Endothelial cell of umbilical vein (primary cell): Measurements from ENCODE around the gene DNHD1. TPM values are rescaled to one million over a fixed set of nuclear protein-coding genes. Genes with fewer than 3 reads are reported as not detected.

Source experiments
- BruUV-seq: library from RNA; stranded (reverse); fragments of 400-500 nt; replicated peaks from 2 replicates; lab custom pipeline; 2021; lab: Mats Ljungman, UMichigan
- CTCF ChIA-PET: fragments of 300-600, 350-600 bp; sonication (Branson Sonifier 250); formaldehyde crosslinking; loops from one replicate; lab custom pipeline; 2021; ENCODE audit warnings: antibody characterized with exemption, inconsistent platforms; lab: Charles Lee
- POLR2A ChIA-PET: fragments of 300-600, 350-600 bp; sonication (Branson Sonifier 250); formaldehyde crosslinking; loops from one replicate; lab custom pipeline; 2021; ENCODE audit warnings: antibody characterized with exemption, inconsistent platforms; lab: Charles Lee
- DNase-seq: peaks from one replicate; pipeline ENCODE4 v3.0.0-alpha.2; 2011; ENCODE audit warnings: low read depth, low spot score
- FAIRE-seq: peaks from 2 replicates; lab custom pipeline; 2011; peaks lifted over from hg19 to GRCh38; lab: Jason Lieb, UNC
- H2AFZ ChIP-seq: 2 replicates; pipeline ENCODE4 v1.6.0; 2012; ENCODE audit warnings: low read depth, low read length, control low read depth, inconsistent platforms
- H3K27ac ChIP-seq: 2 replicates; pipeline ENCODE4 v1.5.1; 2011; ENCODE audit warnings: low read depth, mild to moderate bottlenecking, control low read depth, low read length, moderate library complexity; ENCODE audit not compliant: insufficient read depth
- H3K27me3 ChIP-seq, 2 experiments: 2 replicates each; pipeline versions ENCODE4 v1.6.0 to v1.6.1; 2011; ENCODE audit warnings: low read length in 2 of 2, mixed read lengths in 1 of 2; ENCODE audit not compliant: control insufficient read depth in 2 of 2, insufficient read depth in 2 of 2
- H3K36me3 ChIP-seq, 2 experiments: 2 replicates in 1 of 2; 3 replicates in 1 of 2; pipeline ENCODE4 v1.5.1; 2011; ENCODE audit warnings: low read length in 2 of 2, mild to moderate bottlenecking in 1 of 2, moderate library complexity in 1 of 2; ENCODE audit not compliant: control insufficient read depth in 2 of 2, insufficient read depth in 2 of 2; ENCODE audit errors: extremely low read depth in 1 of 2
- H3K4me1 ChIP-seq: 3 replicates; pipeline ENCODE4 v1.5.1; 2011; ENCODE audit warnings: mild to moderate bottlenecking, low read length; ENCODE audit not compliant: control insufficient read depth, insufficient read depth; ENCODE audit errors: extremely low read depth
- H3K4me2 ChIP-seq: 2 replicates; pipeline ENCODE4 v1.6.1; 2011; ENCODE audit warnings: low read length, control low read depth, mixed read lengths; ENCODE audit not compliant: insufficient read depth
- H3K4me3 ChIP-seq, 3 experiments: fragments of 200-600 bp in 1 of 3; sonication (generic), shearing (Covaris generic) in 1 of 3; replicated peaks in 1 of 3; 2 replicates each; pipeline ENCODE4 v1.5.1; 2011 to 2016; ENCODE audit warnings: control low read depth in 3 of 3, low read length in 3 of 3, mild to moderate bottlenecking in 2 of 3, inconsistent platforms in 1 of 3, low read depth in 1 of 3, moderate library complexity in 1 of 3; ENCODE audit not compliant: insufficient read depth in 1 of 3
- H3K79me2 ChIP-seq: 2 replicates; pipeline ENCODE4 v1.6.0; 2012; ENCODE audit warnings: low read length, inconsistent platforms; ENCODE audit not compliant: control insufficient read depth, insufficient read depth
- H3K9ac ChIP-seq: replicated peaks from 2 replicates; pipeline ENCODE3; 2011; ENCODE audit warnings: low read length, control low read depth; ENCODE audit not compliant: insufficient read depth; ENCODE audit errors: extremely low read depth
- H3K9me1 ChIP-seq: replicated peaks from 3 replicates; pipeline ENCODE4 v1.6.0; 2011; ENCODE audit warnings: mild to moderate bottlenecking, low read length; ENCODE audit not compliant: control insufficient read depth, insufficient read depth; ENCODE audit errors: extremely low read depth
- H3K9me3 ChIP-seq: replicated peaks from 2 replicates; pipeline ENCODE4 v1.5.1; 2012; ENCODE audit warnings: low read length, inconsistent platforms; ENCODE audit not compliant: control insufficient read depth, insufficient read depth
- H4K20me1 ChIP-seq: replicated peaks from 2 replicates; pipeline ENCODE3; 2011; ENCODE audit warnings: mild to moderate bottlenecking, low read length; ENCODE audit not compliant: control insufficient read depth, insufficient read depth; ENCODE audit errors: extremely low read depth
- CTCF ChIP-seq, 2 donors: IDR thresholded peaks; 1 replicate in 1 of 2; 2 replicates in 1 of 2; pipeline ENCODE4 v1.5.1; 2011; ENCODE audit warnings: low read length in 2 of 2, mild to moderate bottlenecking in 2 of 2, moderate library complexity in 2 of 2, control low read depth in 1 of 2, inconsistent platforms in 1 of 2, low read depth in 1 of 2; ENCODE audit not compliant: insufficient read depth in 1 of 2; ENCODE audit errors: extremely low read depth in 1 of 2
- FOS ChIP-seq: IDR thresholded peaks from 2 replicates; pipeline ENCODE4 v1.6.1; 2011; ENCODE audit warnings: mild to moderate bottlenecking, low read length, moderate library complexity, borderline replicate concordance; ENCODE audit not compliant: insufficient read depth
- JUN ChIP-seq: IDR thresholded peaks from 2 replicates; pipeline ENCODE4 v1.6.1; 2011; ENCODE audit warnings: borderline replicate concordance, low read depth; ENCODE audit not compliant: insufficient read length, insufficient read depth
- POLR2A ChIP-seq: IDR thresholded peaks from 2 replicates; pipeline ENCODE4 v1.6.1; 2012; ENCODE audit warnings: low read depth, mild to moderate bottlenecking, control low read depth, low read length
- POLR2AphosphoS5 ChIP-seq: IDR thresholded peaks from 2 replicates; pipeline ENCODE4 v1.6.1; 2012; ENCODE audit warnings: low read depth, mild to moderate bottlenecking, control low read depth, low read length, moderate library complexity; ENCODE audit not compliant: insufficient read depth
- dilution Hi-C: fragments of 300-500 bp; cut with MboI; formaldehyde crosslinking; loops from one replicate; pipeline ENCODE4 v1.15.0; 2019; ENCODE audit warnings: low sequenced_read_pairs; ENCODE audit not compliant: extremely low pct_ligation_motif_present
- intact Hi-C: fragments of 100-400 bp; cut with micrococcal nuclease; formaldehyde crosslinking; loops from one replicate; pipeline ENCODE4 v1.10.0; 2022
- polyA plus RNA-seq, 4 experiments: library from polyadenylated mRNA; depleted of rRNA in 3 of 4; stranded (reverse) in 3 of 4; unstranded in 1 of 4; fragments of >200 nt; gene quantifications; 2 replicates each; pipeline versions ENCODE4 v1.2.1 to v1.2.3, GENCODE V29; 2011 to 2012; ENCODE audit warnings: missing spikeins in 1 of 4
- total RNA-seq: library from RNA; stranded (reverse); gene quantifications from 2 replicates; pipeline ENCODE4 v1.2.3, GENCODE V29; 2021

The DNHD1 gene
- total and polyA plus RNA-seq, 2 donors (not counting 3 experiments of a cell fraction or from before 2014, with no cell fraction given), result 3.7 to 8.6 TPM

- TF ChIP-seq JUN (peak; percentile 61), FOS (peak; percentile 56), POLR2A (peak; percentile 75), CTCF (IDR thresholded peaks at IDR 0.05; ENCODE audit: extremely low read depth in 1 of 2, insufficient read depth in 1 of 2, low read depth in 1 of 2, low read length in 2 of 2) (no peak), POLR2AphosphoS5 (peak; percentile 92)
- H3K27me3 ChIP-seq, result no peaks in the 10 kb centered on the region
- peak; percentile 95 for DNase-seq
- ChIA-PET POLR2A (interaction anchor here (1.3 to 1.5 kb wide), 3 partner anchors 13 to 77 kb away, joined by 5 to 7 read pairs (median 6); partner anchors contain the start of genes MRPL17 and TPP1), CTCF (interaction anchor here (0.8 to 7.7 kb wide), 15 partner anchors 12 to 228 kb away, joined by 3 to 122 read pairs (median 5); partner anchors contain the start of genes MRPL17 and TPP1)
- peak overlapping the region; percentile 85 for H3K27ac ChIP-seq
- dilution Hi-C loops (no loop called here), intact Hi-C loops (loop anchor here (2.0 kb wide), 1 partner anchor 228 kb away; no protein-coding TSS in a partner anchor)
- peak overlapping the region; percentile 50 for H3K9ac ChIP-seq
- peaks cover 65% of the 10 kb centered on the region for H3K4me1 ChIP-seq
- H3K4me2 ChIP-seq, result peak overlapping the region; percentile 91
- no peak overlapping the region for H2AFZ ChIP-seq
- H3K79me2 ChIP-seq, result peaks cover 83% of the 10 kb centered on the region
- FAIRE-seq, result peak; percentile 100
- H3K4me3 ChIP-seq, result peak overlapping the region in 1 of 3 experiments; percentile 28
- no peaks in the 10 kb centered on the region for H3K9me3 ChIP-seq
- TSS peak; percentile 18 for BruUV-seq
- no peaks in the 10 kb centered on the region for H4K20me1 ChIP-seq
- peaks cover 29 to 31% of the 10 kb centered on the region in 2 experiments for H3K36me3 ChIP-seq
- no peaks in the 10 kb centered on the region for H3K9me1 ChIP-seq
These were observed 109.5 kb downstream of the DNHD1 start for GRCh38 chr11:6606471-6607189.
